Fibroblast of lung (primary cell): ENCODE results near the gene NSRP1.

Source experiments
- EZH2 ChIP-seq: IDR thresholded peaks from 2 replicates; pipeline ENCODE4 v1.5.1; 2012; ENCODE audit warnings: low read length, control low read depth, mild to moderate bottlenecking; ENCODE audit errors: missing control alignments
- TF ChIP-seq, protein P1 (sequence below), 2 donors: IDR thresholded peaks in 1 of 2; conservative IDR thresholded peaks in 1 of 2; 1 replicate in 1 of 2; 2 replicates in 1 of 2; pipeline ENCODE4 v1.5.1; 2011 to 2012; ENCODE audit warnings: low read length in 2 of 2, control low read depth in 1 of 2, inconsistent platforms in 1 of 2, low read depth in 1 of 2, mild to moderate bottlenecking in 1 of 2

DNA sequence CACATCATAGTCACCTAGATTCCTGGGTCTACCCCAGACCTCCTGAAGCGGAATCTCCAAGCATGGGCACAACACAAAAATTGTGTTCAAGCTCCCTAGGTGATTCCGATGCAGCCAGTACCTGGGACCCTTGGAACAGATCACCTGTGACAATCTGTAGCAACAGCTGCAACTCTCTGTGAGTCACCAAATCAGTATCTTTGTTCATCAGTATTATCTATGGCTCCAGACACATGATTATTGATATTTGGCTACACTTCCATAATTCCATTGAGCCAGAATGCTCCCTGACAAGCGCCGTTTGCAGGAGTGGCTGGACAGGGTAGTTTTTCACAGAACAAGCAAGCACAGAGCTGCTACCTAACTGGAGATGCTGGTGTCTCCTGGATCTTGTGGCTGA is 102.7 kb downstream of the NSRP1 start:
- TF ChIP-seq, protein P1, sequence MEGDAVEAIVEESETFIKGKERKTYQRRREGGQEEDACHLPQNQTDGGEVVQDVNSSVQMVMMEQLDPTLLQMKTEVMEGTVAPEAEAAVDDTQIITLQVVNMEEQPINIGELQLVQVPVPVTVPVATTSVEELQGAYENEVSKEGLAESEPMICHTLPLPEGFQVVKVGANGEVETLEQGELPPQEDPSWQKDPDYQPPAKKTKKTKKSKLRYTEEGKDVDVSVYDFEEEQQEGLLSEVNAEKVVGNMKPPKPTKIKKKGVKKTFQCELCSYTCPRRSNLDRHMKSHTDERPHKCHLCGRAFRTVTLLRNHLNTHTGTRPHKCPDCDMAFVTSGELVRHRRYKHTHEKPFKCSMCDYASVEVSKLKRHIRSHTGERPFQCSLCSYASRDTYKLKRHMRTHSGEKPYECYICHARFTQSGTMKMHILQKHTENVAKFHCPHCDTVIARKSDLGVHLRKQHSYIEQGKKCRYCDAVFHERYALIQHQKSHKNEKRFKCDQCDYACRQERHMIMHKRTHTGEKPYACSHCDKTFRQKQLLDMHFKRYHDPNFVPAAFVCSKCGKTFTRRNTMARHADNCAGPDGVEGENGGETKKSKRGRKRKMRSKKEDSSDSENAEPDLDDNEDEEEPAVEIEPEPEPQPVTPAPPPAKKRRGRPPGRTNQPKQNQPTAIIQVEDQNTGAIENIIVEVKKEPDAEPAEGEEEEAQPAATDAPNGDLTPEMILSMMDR (conservative IDR thresholded peaks at IDR 0.05 in 1 of 2, IDR thresholded peaks at IDR 0.05 in 1 of 2; ENCODE audit: low read depth in 1 of 2, low read length in 2 of 2), result no peak
- TF ChIP-seq EZH2, result no peak
